Ectodermal cell (in vitro differentiated cells): Measurements from ENCODE around the gene FLII.

Experiments
- H3K27ac ChIP-seq: 2 replicates; pipeline ENCODE4 v1.7.0; 2013; ENCODE audit warnings: mild to moderate bottlenecking, low read depth, low read length; ENCODE audit not compliant: insufficient read depth, poor library complexity, severe bottlenecking
- H3K27me3 ChIP-seq: 2 replicates; pipeline ENCODE4 v1.7.0; 2013; ENCODE audit warnings: mild to moderate bottlenecking, low read length; ENCODE audit not compliant: insufficient read depth, control insufficient read depth, poor library complexity, severe bottlenecking
- H3K36me3 ChIP-seq: one replicate; pipeline ENCODE4 v1.7.0; 2013; ENCODE audit warnings: low read length; ENCODE audit not compliant: control insufficient read depth, insufficient read depth
- H3K4me1 ChIP-seq: one replicate; pipeline ENCODE4 v1.7.0; 2013; ENCODE audit warnings: low read length; ENCODE audit not compliant: control insufficient read depth, insufficient read depth
- H3K4me3 ChIP-seq: 2 replicates; pipeline ENCODE4 v1.7.0; 2013; ENCODE audit warnings: low read depth, low read length, control low read depth; ENCODE audit not compliant: insufficient read depth
- H3K9me3 ChIP-seq: 2 replicates; pipeline ENCODE4 v1.7.0; 2013; ENCODE audit warnings: mild to moderate bottlenecking, low read length, moderate library complexity; ENCODE audit not compliant: control insufficient read depth
- WGBS, 2 experiments: methylation state at CpG; one replicate each; pipeline ENCODE4 v1.1.7; 2013; ENCODE audit warnings: missing lambda C conversion rate in 2 of 2; 5-methylcytosine and 5-hydroxymethylcytosine counted together

FLII gene

GRCh38 chr17:18253187-18253884 is 5.2 kb downstream of the FLII start:
- WGBS, 2 experiments: 91 to 93% methylated on average over 16 of the region's 16 CpGs
- Histone ChIP-seq H3K27ac (no peak overlapping the region), H3K4me1 (peaks cover 9% of the 10 kb centered on the region), H3K36me3 (peaks cover 36% of the 10 kb centered on the region), H3K4me3 (no peak overlapping the region), H3K27me3 (no peaks in the 10 kb centered on the region), H3K9me3 (no peaks in the 10 kb centered on the region)

- Histone ChIP-seq H3K27ac (no peak overlapping the region), H3K9me3 (no peaks in the 10 kb centered on the region), H3K4me1 (peaks cover 9% of the 10 kb centered on the region), H3K4me3 (no peak overlapping the region), H3K27me3 (no peaks in the 10 kb centered on the region), H3K36me3 (peaks cover 36% of the 10 kb centered on the region)
- WGBS, 2 experiments: 92 to 94% methylated on average over 4 to 5 of the region's 5 CpGs
Observed at GRCh38 chr17:18252160-18252559, 6.4 kb downstream of the FLII start.

DNA sequence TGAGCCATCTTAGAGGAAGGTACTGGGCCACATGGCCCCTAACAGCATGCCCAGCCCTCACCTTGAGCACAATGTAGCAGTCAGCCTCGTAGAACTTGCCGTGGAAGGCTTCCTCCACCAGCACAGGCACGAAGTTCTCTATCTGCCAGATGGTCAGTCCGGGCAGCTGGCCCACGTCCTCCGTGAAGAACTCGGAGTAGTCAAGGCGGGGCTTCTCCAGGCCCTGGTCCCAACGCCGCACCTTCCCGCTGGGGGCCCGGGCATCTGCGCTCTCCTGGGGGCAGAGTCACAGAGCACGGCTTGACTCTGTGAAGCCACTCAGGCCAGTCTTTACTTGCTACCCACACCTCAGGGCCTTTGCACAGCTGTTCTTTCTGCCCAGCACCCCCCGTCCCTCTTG is 7.3 kb downstream of the FLII start:
- Histone ChIP-seq H3K4me1 (peaks cover 6% of the 10 kb centered on the region), H3K4me3 (no peak overlapping the region), H3K36me3 (peaks cover 40% of the 10 kb centered on the region), H3K27me3 (no peaks in the 10 kb centered on the region), H3K27ac (no peak overlapping the region), H3K9me3 (no peaks in the 10 kb centered on the region)
- WGBS, 2 experiments: 94% methylated on average over 15 of the region's 15 CpGs

DNA sequence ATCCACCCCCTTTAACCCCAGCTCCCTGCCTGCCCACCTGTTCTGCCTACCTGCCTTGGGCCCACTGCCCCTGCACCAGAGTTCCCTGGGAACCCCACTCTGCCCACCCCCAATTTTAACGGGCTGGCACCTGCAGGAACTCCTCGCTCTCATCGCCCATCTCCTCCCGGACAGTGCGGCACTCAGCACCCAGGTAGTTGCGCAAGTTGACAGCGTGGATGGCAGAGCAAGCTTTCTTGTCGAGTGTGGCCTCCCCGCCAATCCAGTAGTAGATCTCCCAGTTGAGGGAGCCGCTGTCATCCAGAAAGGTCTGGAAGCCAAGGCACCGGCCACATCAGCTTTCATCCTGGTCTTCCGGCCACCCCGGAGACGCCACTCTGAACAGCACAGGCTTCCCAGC is 7.8 kb downstream of the FLII start:
- Histone ChIP-seq H3K4me1 (peaks cover 6% of the 10 kb centered on the region), H3K36me3 (peaks cover 45% of the 10 kb centered on the region), H3K27ac (no peak overlapping the region), H3K4me3 (no peak overlapping the region), H3K27me3 (no peaks in the 10 kb centered on the region), H3K9me3 (no peaks in the 10 kb centered on the region)
- 96 to 97% methylated on average over 14 of the region's 14 CpGs for WGBS, 2 experiments

- H3K27ac ChIP-seq: no peak overlapping the region
- peaks cover 6% of the 10 kb centered on the region for H3K4me1 ChIP-seq
- WGBS, 2 experiments: 94 to 96% methylated on average over 9 of the region's 9 CpGs
- no peak overlapping the region for H3K4me3 ChIP-seq
- peaks cover 48% of the 10 kb centered on the region for H3K36me3 ChIP-seq
- no peaks in the 10 kb centered on the region for H3K9me3 ChIP-seq
- H3K27me3 ChIP-seq: no peaks in the 10 kb centered on the region
Observed at GRCh38 chr17:18250259-18250658, 8.3 kb downstream of the FLII start.

GRCh38 chr17:18248811-18249210 is 9.7 kb downstream of the FLII start:
- H3K4me1 ChIP-seq: peaks cover 6% of the 10 kb centered on the region
- H3K27ac ChIP-seq: no peak overlapping the region
- H3K36me3 ChIP-seq: peaks cover 42% of the 10 kb centered on the region
- H3K9me3 ChIP-seq: no peaks in the 10 kb centered on the region
- H3K4me3 ChIP-seq: no peak overlapping the region
- no peaks in the 10 kb centered on the region for H3K27me3 ChIP-seq
- WGBS, 2 experiments: 94 to 96% methylated on average over 7 of the region's 7 CpGs

DNA sequence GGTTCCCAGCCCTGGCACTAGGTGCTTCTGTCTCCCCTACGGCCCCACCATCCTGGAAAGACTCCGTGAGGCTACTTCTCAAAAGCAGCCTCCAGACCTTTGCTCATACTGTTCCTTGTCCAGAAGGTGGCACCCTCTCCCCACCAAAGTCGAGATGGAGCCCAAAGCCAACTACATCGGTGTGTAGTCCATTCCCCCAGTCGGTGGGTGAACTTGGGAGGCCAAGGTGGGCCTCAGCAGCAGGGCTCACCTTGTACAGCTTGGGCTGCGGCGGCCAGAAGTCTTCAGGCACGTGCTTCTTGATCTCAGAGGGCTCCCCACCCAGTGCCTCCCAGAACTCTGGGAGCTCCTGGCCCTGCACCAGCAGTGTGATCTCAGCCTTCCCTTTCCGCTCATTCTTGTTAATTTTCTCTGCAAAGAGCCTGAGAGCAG is 10.2 kb downstream of the FLII start:
- WGBS, 2 experiments: 66 to 69% methylated on average over 9 of the region's 9 CpGs
- H3K9me3 ChIP-seq: no peaks in the 10 kb centered on the region
- H3K27me3 ChIP-seq: no peaks in the 10 kb centered on the region
- H3K4me3 ChIP-seq: no peak overlapping the region
- peaks cover 42% of the 10 kb centered on the region for H3K36me3 ChIP-seq
- H3K4me1 ChIP-seq: peaks cover 6% of the 10 kb centered on the region
- no peak overlapping the region for H3K27ac ChIP-seq

DNA sequence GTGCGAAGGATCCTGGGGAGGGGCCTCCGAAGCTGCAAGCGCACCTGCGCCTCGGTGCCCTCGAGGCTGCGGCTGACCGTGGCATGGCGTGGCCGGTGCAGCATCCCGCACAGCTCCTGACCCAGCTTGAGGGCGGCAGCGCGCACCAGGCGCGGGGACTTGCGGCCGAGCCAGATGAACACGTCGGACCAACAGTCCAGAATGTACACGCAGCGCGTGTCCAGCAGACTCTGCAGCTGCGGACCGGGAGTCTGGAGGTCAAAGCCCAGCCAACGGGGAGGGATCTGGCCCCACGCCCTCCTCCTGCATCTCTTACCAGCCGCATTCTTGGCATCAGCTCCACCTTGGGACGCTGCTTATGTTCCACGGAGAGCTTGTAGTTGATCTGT is 10.9 kb downstream of the FLII start:
- Histone ChIP-seq H3K4me3 (no peak overlapping the region), H3K4me1 (peaks cover 6% of the 10 kb centered on the region), H3K36me3 (peaks cover 37% of the 10 kb centered on the region), H3K27me3 (no peaks in the 10 kb centered on the region), H3K9me3 (no peaks in the 10 kb centered on the region), H3K27ac (no peak overlapping the region)
- WGBS, 2 experiments: 92 to 94% methylated on average over 30 of the region's 30 CpGs

DNA sequence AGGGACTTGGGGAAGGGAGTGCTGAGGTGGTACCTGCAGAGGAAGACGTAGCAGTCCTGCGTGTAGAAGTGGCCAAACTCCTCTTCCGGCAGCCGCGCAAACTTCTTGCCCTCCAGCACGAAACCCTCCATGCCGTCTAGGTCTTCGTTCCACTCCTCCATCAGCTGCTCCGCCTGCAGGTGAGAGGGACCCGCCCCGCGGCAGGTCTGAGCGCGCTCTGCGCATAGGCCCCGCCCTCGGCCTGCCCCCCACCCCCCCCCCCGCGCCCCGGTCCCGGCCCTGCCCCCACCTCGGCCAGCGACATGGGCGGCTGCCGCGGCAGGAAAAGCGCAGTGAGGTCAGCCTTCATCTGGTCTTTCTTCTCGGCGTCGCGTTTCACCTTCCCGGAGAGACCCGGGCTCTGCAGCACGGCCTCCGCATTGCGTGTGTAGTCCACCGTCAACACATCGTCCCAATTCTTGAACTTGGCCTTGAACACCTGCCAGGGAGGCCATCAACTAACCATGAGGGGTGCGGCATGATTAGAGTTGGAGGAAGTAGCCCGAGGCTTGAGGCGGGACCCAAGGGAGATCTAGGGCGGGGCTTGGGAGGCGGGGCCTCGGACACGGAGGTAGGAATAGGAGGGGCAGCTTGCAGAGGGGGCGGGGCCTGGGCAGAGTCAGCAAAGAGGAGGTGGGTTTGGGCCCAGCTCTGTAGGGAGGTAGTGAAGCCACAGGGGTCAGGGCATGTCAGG is 11.5 kb downstream of the FLII start:
- Histone ChIP-seq H3K9me3 (no peaks in the 10 kb centered on the region), H3K36me3 (peaks cover 35% of the 10 kb centered on the region), H3K27ac (no peak overlapping the region), H3K4me3 (no peak overlapping the region), H3K4me1 (peaks cover 6% of the 10 kb centered on the region), H3K27me3 (no peaks in the 10 kb centered on the region)
- 17 to 20% methylated on average over 39 to 45 of the region's 46 CpGs for WGBS, 2 experiments

DNA sequence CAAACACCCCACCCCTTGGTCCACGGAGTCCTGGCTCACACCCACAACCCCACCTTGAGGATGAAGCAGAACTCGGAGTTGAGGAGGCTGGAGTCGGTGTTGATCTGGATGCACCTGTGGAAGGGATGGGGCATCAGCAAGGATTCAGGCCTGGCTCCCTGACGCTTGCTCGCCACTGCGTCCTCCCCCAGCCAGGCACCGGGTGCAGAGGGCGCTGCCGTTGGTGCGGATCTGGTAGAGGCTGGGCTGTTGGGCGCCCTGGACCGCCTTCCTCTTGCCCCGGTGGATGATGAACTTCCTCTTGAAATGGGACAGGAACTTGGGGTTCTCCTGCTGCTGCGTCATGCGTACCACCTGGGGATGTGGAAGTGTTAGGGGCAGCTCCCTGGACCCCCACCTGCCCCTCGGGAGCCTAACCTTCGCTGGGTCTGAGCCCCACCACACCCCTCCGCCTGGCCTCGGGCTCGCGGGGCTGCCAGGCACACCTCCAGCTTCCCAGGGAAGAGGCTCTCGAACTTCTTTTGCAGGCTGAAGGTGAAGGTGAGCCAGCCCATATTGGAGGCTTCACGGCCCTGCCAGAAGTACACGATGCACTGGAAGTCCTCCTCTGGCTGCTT is 12.3 kb downstream of the FLII start:
- 93 to 95% methylated on average over 24 of the region's 24 CpGs for WGBS, 2 experiments
- Histone ChIP-seq H3K9me3 (no peaks in the 10 kb centered on the region), H3K27ac (no peak overlapping the region), H3K4me1 (peaks cover 6% of the 10 kb centered on the region), H3K36me3 (peaks cover 40% of the 10 kb centered on the region), H3K4me3 (no peak overlapping the region), H3K27me3 (no peaks in the 10 kb centered on the region)
